HG03097 (cell line): ENCODE data around the gene ACLY.
"Not testable (repeated sequence)": the region's sequence is repeated elsewhere in the genome, so short reads cannot be mapped to it uniquely, and the experiment has no call there.

Experiments
- ATAC-seq: cut with Tn5 transposase; IDR thresholded peaks from one replicate; pipeline ENCODE4 v1.9.1; 2021; ENCODE audit not compliant: unreplicated experiment, low FRiP score

ACLY gene

DNA sequence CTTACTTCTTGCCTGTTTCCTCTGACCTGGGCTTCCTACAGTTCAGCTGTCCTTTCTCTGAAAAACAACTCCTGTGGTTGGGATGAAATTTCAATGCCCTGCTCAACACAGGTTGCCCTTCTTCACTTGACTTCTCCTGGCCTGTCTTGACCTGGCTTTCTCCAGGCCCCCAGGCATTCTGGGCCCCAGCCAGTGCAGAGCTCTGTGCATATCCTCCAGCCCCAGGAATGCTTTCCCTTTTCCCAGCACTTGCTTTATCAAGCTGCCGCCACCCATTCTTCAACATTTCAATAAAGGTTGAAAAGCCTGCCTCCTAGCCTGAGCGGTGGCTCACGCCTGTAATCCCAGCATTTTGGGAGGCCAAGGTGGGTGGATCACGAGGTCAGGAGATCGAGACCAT is 22.4 kb upstream of the ACLY start:
- no peak for ATAC-seq

DNA sequence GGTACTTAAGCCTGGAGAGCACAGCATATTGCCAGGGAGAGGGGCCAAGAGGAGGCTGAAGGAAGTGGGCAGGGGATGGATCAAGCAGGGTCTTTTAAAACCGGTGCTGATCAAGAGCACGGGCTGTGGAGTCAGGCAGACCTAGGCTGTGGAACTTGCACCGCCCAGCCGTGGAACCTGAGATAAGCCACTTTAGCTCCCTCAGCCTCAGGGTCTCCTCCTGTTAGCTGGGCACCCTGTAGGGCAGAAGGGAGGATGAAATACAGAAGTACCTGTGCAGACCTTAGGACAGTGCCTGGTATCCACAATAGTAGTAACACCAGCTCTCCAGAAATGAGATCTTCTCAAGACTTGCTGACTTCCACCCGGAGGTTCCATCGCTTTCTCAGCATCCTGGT is 20.9 kb upstream of the ACLY start:
- no peak for ATAC-seq

DNA sequence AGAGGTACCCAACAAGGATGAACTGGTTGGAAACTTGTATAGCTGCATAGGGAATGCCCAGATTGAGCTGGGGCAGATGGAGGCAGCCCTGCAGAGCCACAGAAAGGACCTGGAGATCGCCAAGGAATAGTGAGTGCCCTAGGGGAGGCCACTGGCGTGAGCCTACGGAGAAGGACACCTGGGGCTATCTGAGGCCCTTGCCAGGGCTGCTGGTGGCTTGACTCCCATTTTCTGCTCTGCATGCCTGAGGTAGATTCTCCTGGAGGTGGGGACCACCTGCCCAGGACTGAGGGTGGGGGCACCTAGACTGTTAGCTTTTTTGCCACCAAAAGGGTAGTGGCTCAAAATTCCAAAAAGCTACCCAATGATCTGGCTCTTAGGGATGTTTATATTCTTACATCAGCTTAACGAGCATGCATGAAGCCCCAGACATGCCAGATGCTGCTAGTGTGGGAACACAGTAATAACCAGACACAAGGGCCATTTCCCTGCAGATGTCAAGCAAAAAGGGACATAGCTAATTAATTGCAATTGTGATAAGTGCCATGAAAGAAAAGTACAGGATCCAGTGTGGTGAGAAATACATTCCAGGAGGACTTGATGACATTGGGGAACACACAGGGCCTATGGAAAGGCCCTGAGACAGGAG is 20.4 kb upstream of the ACLY start:
- ATAC-seq: no peak

DNA sequence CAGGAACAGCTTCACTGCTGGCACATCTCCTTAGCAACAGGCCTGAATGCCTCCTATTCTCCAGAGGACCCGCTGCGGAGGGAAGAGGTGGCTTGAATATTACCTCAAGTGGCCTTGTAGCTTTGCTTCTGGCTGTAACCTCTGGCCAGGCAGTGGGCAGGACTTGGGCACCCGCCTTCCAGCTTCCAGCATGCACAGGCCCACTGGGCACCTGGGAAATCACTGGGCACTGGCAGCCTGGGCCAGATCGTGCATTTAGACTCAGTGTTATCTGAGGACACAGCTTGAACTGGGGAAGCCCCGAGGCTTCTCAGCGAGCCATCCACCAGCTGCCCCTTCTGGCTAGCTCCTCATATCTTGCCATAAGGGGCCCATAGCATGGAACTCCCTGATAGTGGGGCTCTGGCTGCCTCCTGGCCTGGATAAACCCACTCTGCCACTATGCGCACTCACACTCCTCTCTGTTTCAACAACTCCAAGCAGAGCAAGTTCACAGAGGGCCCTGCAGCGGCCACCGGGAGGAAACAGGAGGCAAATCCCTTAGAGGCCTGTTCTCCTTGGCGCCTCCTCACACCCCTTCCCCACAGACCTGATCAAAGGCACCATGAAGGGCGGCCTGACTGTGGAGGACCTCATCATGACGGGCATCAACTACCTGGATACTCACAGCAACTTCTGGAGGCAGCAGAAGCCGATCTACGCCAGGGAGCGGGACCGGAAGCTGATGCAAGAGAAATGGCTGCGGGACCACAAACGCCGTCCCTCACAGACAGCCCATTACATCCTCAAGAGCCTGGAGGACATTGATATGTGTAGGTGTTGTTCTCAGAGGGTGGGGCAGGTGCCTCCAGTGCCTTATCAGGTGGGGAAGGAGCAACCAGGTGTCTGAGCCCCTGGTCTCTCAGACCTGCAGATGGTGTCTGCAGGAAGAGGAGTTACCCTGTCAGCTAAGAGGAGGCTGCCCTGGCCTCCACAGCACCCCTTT is 19.5 kb upstream of the ACLY start:
- no peak for ATAC-seq

GRCh38 chr17:41935641-41936040 is 16.9 kb upstream of the ACLY start:
- ATAC-seq: no peak

GRCh38 chr17:41932816-41933389 is 14.2 kb upstream of the ACLY start:
- no peak for ATAC-seq

DNA sequence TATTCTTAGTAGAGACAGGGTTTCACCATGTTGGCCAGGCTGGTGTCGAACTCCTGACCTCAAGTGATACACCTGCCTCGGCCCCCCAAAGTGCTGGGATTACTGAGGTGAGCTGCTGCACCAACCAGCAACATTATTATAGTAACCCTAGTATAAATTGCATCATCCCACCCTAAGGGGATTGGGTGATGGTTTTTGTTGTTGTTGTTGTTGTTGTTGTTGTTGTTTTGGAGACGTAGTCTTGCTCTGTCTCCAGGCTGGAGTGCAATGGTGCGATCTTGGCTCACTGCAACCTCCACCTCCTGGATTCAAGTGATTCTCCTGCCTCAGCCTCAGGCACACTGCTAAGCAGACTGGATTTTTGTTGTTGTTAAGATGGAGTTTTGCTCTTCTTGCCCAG is 13.0 kb upstream of the ACLY start:
- not testable (repeated sequence) for ATAC-seq

DNA sequence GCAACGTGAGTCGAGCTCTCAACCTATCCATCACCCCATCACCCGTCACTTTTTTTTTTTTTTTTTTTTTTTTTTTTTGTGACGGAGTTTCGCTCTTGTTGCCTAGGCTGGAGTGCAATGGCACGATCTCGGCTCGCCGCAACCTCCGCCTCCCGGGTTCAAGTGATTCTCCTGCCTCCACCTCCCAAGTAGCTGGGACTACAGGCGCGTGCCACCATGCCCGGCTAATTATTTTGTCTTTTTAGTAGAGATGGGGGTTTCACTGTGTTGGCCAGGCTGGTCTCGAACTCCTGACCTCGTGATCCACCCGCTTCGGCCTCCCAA is 12.0 kb upstream of the ACLY start:
- ATAC-seq: not testable (repeated sequence)

- peak; percentile 89 for ATAC-seq
Observed at GRCh38 chr17:41930009-41930832, 11.5 kb upstream of the ACLY start, which contains the start of gene ODAD4. ODAD4 (plus strand) TSS chr17:41930617; CDS start chr17:41930724, 107 bp downstream.

DNA sequence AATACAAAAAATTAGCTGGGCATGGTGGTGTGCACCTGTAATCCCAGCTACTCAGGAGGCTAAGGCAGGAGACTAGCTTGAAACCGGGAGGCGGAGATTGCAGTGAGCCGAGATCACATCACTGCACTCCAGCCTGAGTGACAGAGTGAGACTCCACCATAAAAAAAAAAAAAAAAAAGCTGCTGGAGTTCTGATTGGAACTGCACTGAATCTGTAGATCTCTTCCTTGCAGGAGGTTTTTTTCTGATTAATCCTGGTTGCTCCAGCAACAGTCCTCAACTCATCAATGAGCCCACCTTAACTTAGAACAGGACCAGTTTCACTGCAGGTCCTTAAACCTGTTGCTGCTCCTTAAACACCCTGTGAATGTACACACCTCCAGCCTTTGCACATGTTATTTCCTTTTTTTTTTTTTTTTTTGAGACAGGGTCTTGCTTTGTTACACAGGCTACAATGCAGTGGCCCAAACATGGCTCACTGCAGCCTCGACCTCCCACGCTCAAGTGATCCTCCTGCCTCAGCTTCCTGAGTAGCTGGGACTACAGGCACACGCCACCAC is 10.0 kb upstream of the ACLY start:
- no peak for ATAC-seq

DNA sequence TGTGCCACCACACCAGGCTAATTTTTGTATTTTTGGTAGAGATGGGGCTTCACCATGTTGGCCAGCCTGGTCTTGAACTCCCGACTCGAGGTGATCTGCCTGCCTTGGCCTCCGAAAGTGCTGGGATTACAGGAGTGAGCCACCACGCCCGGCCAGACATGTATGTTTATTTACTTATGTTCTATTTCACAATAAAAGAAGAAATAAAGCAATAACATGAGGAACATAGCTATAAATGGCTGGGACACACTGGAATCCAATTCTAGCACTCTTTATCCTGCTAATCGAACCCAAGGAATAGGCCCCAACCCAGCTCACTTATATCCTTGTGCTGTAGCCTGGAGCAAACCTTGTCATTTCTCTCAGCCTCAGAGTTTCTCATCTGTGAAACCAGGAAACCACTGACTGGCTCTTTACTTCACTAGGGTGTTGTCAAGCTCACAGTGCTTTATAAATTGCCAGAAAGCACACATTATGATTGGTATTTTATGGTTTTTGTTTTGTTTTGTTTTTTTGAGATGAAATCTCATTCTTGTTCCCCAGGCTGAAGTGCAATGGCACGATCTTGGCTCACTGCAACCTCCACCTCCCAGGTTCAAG is 7.3 kb upstream of the ACLY start:
- ATAC-seq: no peak

GRCh38 chr17:41920580-41920955 is 1.8 kb upstream of the ACLY start:
- no peak for ATAC-seq

DNA sequence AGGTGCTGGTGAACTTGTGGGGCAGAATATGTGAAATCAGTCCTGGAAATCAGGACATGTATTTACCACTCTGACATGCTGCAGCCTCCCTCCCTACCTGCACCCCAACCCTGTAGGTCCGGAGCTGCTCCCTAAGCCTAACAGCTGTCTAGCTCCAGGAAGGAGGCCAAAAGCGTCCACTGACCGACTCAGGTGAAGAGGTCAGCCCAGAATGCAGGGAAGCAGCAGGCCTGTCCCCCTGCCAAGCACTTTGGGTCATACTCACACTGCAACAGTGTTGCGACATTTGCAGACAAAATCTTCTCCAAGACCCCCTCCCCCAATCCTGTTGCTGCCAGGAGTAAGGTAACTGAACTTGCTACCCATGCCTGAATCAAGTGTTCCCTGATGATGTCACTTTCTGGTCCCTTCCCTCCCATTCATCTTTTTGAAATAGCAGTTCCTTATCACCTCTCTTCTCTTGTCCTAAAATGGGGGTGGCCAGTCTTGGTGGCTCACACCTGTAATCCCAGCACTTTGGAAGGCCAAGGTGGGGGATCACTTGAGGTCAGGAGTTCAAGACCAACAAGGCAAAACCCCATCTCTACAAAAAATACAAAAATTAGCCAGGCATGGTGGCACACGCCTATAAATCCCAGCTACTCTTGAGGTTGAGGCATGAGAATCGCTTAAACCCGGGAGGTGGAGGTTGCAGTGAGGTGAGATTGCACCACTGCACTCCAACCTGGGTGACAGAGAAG is 1.3 kb upstream of the ACLY start:
- no peak for ATAC-seq

- no peak for ATAC-seq
Observed at GRCh38 chr17:41919165-41919817, 540 bp upstream of the ACLY start.

DNA sequence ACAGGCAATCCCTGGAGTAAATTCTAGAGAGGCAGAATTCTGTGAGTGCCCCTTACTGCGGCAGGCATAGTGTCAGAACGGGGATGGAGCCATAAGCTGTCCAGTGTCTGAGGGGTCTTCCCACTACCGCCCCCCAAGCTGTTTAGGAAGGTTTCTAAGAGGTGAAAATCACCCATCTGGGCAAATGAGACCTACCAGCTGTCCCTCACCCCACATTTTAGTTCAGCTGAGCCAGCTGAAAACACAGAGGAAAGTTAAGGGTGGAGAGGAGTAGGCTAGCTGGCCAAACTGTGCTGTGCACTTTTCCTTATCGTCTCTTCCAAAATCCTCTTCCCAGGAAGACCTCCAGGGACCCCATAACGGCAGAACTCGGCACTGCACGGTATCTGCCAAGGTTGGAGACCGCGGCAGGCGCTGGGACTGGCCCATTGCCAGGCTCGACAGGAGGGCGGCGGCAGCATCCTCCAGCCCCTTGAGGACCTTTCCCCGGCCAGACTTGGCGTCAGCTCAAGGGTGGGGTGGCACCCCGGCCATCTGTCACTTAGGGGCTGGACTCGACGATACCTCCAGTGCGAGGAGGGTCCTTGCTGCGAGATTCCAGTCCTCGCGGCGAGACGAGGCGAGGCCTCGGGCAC is 955 bp downstream of the ACLY start:
- ATAC-seq: no peak

- ATAC-seq: no peak
Observed at GRCh38 chr17:41917192-41917591, 1.6 kb downstream of the ACLY start.

GRCh38 chr17:41915566-41915965 is 3.2 kb downstream of the ACLY start:
- ATAC-seq: no peak

DNA sequence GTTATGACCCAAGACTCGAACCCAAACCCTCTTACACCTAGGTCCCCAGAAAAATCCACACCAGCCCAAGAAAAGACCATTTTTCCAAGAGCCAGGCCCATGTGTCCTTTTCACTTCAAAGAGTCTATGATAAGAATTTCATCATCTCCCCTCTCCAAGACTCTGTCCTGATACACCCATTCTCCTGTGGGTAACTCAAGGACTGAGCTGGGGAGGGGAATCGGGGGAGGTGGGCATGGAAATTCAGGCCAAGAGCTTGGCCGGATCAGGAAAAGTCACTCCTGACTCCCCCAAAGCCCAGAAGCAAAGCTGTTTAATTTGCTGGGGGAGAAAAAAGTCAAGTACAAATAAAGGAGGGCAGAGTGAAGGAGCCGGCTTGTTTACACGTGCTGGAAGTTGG is 3.7 kb downstream of the ACLY start:
- no peak for ATAC-seq
